Skeletal muscle tissue (tissue), 4 donors: ENCODE data around the gene CTNNA2. TPM values are rescaled to one million over a fixed set of nuclear protein-coding genes. Genes with fewer than 3 reads are reported as not detected.

Source experiments
- H3K27ac ChIP-seq: one replicate; pipeline ENCODE4 v1.7.0; 2013; ENCODE audit warnings: mild to moderate bottlenecking, low read depth, low read length, inconsistent platforms
- H3K27me3 ChIP-seq, 3 donors: one replicate each; pipeline ENCODE4 v1.7.0; 2013; ENCODE audit warnings: low read length in 3 of 3; ENCODE audit not compliant: control insufficient read depth in 3 of 3, insufficient read depth in 3 of 3
- H3K36me3 ChIP-seq, 3 donors: one replicate each; pipeline ENCODE4 v1.7.0; 2013; ENCODE audit warnings: low read length in 3 of 3; ENCODE audit not compliant: control insufficient read depth in 3 of 3, insufficient read depth in 3 of 3
- H3K4me1 ChIP-seq, 3 donors: one replicate each; pipeline ENCODE4 v1.7.0; 2013; ENCODE audit warnings: low read length in 3 of 3, mild to moderate bottlenecking in 3 of 3; ENCODE audit not compliant: control insufficient read depth in 3 of 3, insufficient read depth in 3 of 3
- H3K4me3 ChIP-seq, 3 donors: one replicate each; pipeline ENCODE4 v1.7.0; 2013; ENCODE audit warnings: low read length in 3 of 3
- H3K9ac ChIP-seq, 3 donors: one replicate each; pipeline ENCODE4 v1.7.0; 2013; ENCODE audit warnings: low read length in 3 of 3, mild to moderate bottlenecking in 3 of 3, moderate library complexity in 2 of 3, low read depth in 1 of 3
- H3K9me3 ChIP-seq, 3 donors: one replicate each; pipeline ENCODE4 v1.7.0; 2013; ENCODE audit warnings: low read length in 3 of 3; ENCODE audit not compliant: control insufficient read depth in 3 of 3
- total RNA-seq: library from RNA; depleted of rRNA; stranded (reverse); fragments of >200 nt; gene quantifications from one replicate; pipeline ENCODE4 v1.2.3, GENCODE V29; 2014
- donor health status: Osteomylitis.

CTNNA2 gene
- total RNA-seq, 1 donor from 2014 or later, result 1.0 TPM

GRCh38 chr2:79950526-79950925 lies 437.7 kb downstream of the CTNNA2 start:
- Histone ChIP-seq H3K4me3 (no peak overlapping the region), H3K9ac (no peak overlapping the region), H3K4me1 (no peaks in the 10 kb centered on the region), H3K36me3 (no peaks in the 10 kb centered on the region), H3K27ac (no peak overlapping the region), H3K9me3 (no peaks in the 10 kb centered on the region), H3K27me3 (no peaks in the 10 kb centered on the region)

- H3K9me3 ChIP-seq, result no peaks in the 10 kb centered on the region
- no peak overlapping the region for H3K9ac ChIP-seq
- no peaks in the 10 kb centered on the region for H3K27me3 ChIP-seq
- no peak overlapping the region for H3K27ac ChIP-seq
- no peaks in the 10 kb centered on the region for H3K4me1 ChIP-seq
- no peak overlapping the region for H3K4me3 ChIP-seq
- no peaks in the 10 kb centered on the region for H3K36me3 ChIP-seq
Observed at GRCh38 chr2:79952616-79953015, 439.8 kb downstream of the CTNNA2 start.

GRCh38 chr2:79960035-79960434 lies 447.2 kb downstream of the CTNNA2 start:
- no peaks in the 10 kb centered on the region for H3K27me3 ChIP-seq
- H3K4me3 ChIP-seq, result no peak overlapping the region
- H3K27ac ChIP-seq, result no peak overlapping the region
- H3K9ac ChIP-seq, result no peak overlapping the region
- H3K36me3 ChIP-seq, result no peaks in the 10 kb centered on the region
- no peaks in the 10 kb centered on the region for H3K9me3 ChIP-seq
- H3K4me1 ChIP-seq, result no peaks in the 10 kb centered on the region

GRCh38 chr2:79960519-79960918 lies 447.7 kb downstream of the CTNNA2 start:
- Histone ChIP-seq H3K27me3 (no peaks in the 10 kb centered on the region), H3K4me3 (no peak overlapping the region), H3K27ac (no peak overlapping the region), H3K36me3 (no peaks in the 10 kb centered on the region), H3K4me1 (no peaks in the 10 kb centered on the region), H3K9ac (no peak overlapping the region), H3K9me3 (no peaks in the 10 kb centered on the region)

GRCh38 chr2:79964966-79965365 lies 452.1 kb downstream of the CTNNA2 start:
- no peak overlapping the region for H3K9ac ChIP-seq
- H3K27me3 ChIP-seq, result no peaks in the 10 kb centered on the region
- no peak overlapping the region for H3K4me3 ChIP-seq
- no peaks in the 10 kb centered on the region for H3K9me3 ChIP-seq
- H3K36me3 ChIP-seq, result no peaks in the 10 kb centered on the region
- no peaks in the 10 kb centered on the region for H3K4me1 ChIP-seq
- H3K27ac ChIP-seq, result no peak overlapping the region

GRCh38 chr2:79966369-79966768 lies 453.5 kb downstream of the CTNNA2 start:
- H3K9ac ChIP-seq, result no peak overlapping the region
- no peaks in the 10 kb centered on the region for H3K36me3 ChIP-seq
- no peak overlapping the region for H3K27ac ChIP-seq
- no peaks in the 10 kb centered on the region for H3K9me3 ChIP-seq
- no peaks in the 10 kb centered on the region for H3K4me1 ChIP-seq
- H3K4me3 ChIP-seq, result no peak overlapping the region
- H3K27me3 ChIP-seq, result no peaks in the 10 kb centered on the region

- H3K4me3 ChIP-seq, result no peak overlapping the region
- no peak overlapping the region for H3K9ac ChIP-seq
- no peaks in the 10 kb centered on the region for H3K36me3 ChIP-seq
- H3K9me3 ChIP-seq, result no peaks in the 10 kb centered on the region
- no peak overlapping the region for H3K27ac ChIP-seq
- H3K27me3 ChIP-seq, result no peaks in the 10 kb centered on the region
- no peaks in the 10 kb centered on the region for H3K4me1 ChIP-seq
Observed at GRCh38 chr2:79966882-79967281, 454.0 kb downstream of the CTNNA2 start.

GRCh38 chr2:79971807-79972206 lies 459.0 kb downstream of the CTNNA2 start:
- no peak overlapping the region for H3K27ac ChIP-seq
- no peak overlapping the region for H3K4me3 ChIP-seq
- no peaks in the 10 kb centered on the region for H3K36me3 ChIP-seq
- H3K9ac ChIP-seq, result no peak overlapping the region
- no peaks in the 10 kb centered on the region for H3K4me1 ChIP-seq
- no peaks in the 10 kb centered on the region for H3K27me3 ChIP-seq
- no peaks in the 10 kb centered on the region for H3K9me3 ChIP-seq

- no peaks in the 10 kb centered on the region for H3K36me3 ChIP-seq
- no peaks in the 10 kb centered on the region for H3K9me3 ChIP-seq
Observed at GRCh38 chr2:79972661-79973060, 459.8 kb downstream of the CTNNA2 start.

GRCh38 chr2:79975791-79976565 lies 463.1 kb downstream of the CTNNA2 start:
- Histone ChIP-seq H3K9me3 (no peaks in the 10 kb centered on the region), H3K27me3 (no peaks in the 10 kb centered on the region), H3K4me3 (no peak overlapping the region), H3K9ac (no peak overlapping the region), H3K36me3 (no peaks in the 10 kb centered on the region), H3K4me1 (no peaks in the 10 kb centered on the region), H3K27ac (no peak overlapping the region)

More at GRCh38 chr2:79972661-79973060, 459.8 kb downstream of the CTNNA2 start:
- Histone ChIP-seq H3K4me1 (no peaks in the 10 kb centered on the region), H3K4me3 (no peak overlapping the region), H3K27ac (no peak overlapping the region), H3K9ac (no peak overlapping the region), H3K27me3 (no peaks in the 10 kb centered on the region)
